GM19240 (cell line): ENCODE data around the gene MAPK8IP3.
"Not testable (repeated sequence)": the region's sequence is repeated elsewhere in the genome, so short reads cannot be mapped to it uniquely, and the experiment has no call there.

Source experiments
- DNase-seq: peaks from one replicate; pipeline ENCODE4 v3.0.0; 2011; ENCODE audit warnings: low spot score; ENCODE audit not compliant: insufficient read length

MAPK8IP3 gene

DNA sequence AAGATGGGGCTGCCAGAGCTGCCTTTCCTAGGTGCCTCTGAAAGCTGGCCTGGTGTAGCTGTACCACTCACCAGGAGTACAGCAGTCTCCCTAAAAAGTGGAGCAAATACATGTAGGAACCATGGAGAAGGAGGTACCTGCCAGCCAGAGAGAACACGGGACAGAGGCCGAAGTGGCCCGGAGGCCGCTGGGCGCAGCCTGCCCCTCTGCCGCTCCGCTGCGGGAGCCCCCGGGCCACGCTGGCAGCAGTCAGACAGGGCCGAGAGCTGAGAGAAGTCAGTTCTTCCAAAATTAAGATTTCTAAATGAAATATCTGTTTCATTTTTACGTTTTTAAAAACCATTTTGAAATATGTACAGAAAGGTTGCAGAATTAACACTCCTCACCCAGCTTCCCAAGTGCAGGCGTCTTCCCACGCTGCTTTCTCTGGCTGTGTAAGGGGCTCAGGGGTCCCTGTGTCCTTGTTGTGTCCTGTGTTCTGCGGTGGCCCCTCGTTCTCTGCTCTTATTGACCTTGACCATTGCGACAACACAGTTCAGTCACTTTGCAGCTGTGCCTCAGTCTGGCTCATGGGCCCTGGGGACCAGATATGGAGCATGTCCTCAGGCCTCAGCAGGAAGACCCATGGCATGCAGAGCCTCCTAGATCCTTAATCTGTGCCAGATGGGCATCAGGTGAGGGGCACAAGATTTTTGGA, 5.0 kb downstream of the MAPK8IP3 start:
- DNase-seq, result no peak

DNA sequence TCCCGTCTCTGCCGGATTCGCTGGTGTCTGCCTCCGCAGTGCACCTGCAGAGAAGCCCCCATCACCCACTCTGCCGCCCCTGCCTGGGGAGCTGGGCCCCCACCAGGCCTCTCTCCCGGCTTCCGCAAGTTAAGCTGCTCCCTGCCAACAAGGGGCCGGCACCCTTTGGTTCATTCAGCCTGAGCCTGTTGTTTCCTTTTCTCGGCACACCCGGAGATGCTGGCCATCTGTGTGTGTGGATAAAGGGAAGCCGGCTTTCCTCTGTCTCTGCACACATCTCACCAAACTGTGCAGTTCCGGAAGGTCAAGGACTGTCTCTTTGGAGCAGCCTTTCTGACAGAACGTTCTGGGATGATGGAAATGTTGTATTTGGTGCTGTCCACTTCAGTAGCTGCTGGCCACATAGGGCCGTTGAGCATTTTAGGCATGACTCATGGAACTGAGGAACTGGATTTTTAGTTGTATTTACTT, 6.8 kb downstream of the MAPK8IP3 start:
- DNase-seq, result no peak

- no peak for DNase-seq
Observed at GRCh38 chr16:1713331-1713730, 7.3 kb downstream of the MAPK8IP3 start.

GRCh38 chr16:1713933-1714332, 7.9 kb downstream of the MAPK8IP3 start:
- no peak for DNase-seq

- DNase-seq, result no peak
Observed at GRCh38 chr16:1715220-1715619, 9.2 kb downstream of the MAPK8IP3 start.

DNA sequence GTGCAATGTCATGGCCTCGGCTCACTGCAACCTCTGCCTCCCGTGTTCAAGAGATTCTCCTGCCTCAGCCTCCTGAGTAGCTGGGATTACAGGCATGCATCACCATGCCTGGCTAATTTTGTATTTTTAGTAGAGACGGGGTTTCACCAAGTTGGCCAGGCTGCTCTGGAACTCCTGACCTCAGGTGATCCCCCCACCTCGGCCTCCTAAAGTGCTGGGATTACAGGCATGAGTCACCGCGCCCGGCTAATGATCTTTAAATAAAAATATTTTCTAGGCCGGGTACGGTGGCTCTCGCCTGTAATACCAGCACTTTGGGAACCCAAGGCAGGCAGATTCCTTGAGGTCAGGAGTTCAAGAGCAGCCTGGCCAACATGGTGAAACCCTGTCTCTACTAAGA, 12.2 kb downstream of the MAPK8IP3 start:
- DNase-seq, result not testable (repeated sequence)

GRCh38 chr16:1719559-1720229, 13.7 kb downstream of the MAPK8IP3 start:
- not testable (repeated sequence) for DNase-seq

- DNase-seq, result no peak
Observed at GRCh38 chr16:1721372-1721771, 15.4 kb downstream of the MAPK8IP3 start.

DNA sequence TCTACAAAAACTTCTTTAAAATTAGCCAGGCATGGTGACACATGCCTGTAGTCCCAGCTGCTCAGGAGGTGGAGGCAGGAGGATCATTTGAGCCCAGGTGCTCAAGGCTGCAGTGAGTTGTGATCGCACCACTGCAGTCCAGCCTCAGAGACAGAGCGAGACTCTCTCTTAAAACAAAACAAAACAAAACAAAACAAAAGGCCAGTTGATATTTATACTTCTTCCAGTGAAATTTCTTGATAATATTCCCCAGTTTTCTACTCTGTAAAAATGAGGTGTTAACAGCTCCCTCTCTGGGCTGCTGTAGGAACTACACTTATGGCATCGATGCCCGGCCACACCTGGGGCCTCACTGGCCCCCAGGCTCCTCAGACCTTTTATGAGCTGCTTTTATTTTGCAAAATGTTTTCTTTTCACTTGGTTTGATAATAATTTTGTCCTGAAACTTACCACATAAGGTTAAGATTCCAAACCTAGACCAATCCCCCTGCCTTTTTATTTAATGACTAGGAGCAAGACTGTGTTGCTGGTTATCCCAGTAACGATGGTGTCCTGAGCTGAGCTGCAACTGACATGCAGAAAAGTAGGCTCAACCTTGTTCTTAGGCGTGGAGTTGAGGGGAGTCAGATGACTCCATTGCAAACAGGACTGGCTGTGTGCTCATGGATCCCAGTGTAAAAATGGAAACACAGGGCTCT, 17.6 kb downstream of the MAPK8IP3 start:
- no peak for DNase-seq

GRCh38 chr16:1724491-1724890, 18.5 kb downstream of the MAPK8IP3 start:
- no peak for DNase-seq

DNA sequence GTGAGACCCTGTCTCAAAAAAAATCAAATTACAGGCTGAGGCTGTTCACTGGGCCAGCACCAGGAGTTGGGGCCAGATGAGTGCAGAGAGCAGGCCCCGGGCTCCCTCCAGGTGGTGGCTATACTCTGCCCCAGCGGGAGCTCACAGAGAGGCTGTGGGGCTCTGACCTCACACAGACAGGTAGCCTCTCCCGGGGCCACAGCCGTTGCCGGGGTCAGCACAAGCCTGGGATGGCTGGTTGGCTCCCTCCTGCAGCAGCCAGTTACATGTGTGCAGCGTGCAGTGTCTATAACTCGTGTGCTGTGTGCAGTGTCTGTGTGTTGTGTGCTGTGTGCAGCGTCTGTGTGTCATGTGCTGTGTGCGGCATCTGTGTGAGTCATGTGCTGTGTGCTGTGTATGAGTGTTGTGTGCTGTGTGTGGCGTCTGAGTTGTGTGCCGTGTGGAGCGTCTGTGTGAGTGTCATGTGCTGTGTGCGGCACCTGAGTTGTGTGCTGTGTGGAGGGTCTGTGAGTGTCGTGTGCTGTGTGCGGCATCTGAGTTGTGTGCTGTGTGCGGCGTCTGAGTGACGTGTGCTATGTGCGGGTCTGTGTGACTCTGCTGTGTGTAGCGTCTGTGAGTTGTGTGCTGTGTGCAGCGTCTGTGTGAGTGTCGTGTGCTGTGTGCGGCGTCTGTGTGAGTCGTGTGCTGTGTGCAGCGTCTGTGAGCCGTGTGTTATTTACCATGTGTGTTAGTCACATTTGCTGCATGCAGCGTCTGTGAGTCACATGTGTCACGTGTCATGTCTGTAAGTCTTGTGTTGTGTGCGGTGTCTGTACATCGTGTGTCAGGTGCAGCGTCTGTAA, 20.9 kb downstream of the MAPK8IP3 start:
- DNase-seq, result no peak

DNA sequence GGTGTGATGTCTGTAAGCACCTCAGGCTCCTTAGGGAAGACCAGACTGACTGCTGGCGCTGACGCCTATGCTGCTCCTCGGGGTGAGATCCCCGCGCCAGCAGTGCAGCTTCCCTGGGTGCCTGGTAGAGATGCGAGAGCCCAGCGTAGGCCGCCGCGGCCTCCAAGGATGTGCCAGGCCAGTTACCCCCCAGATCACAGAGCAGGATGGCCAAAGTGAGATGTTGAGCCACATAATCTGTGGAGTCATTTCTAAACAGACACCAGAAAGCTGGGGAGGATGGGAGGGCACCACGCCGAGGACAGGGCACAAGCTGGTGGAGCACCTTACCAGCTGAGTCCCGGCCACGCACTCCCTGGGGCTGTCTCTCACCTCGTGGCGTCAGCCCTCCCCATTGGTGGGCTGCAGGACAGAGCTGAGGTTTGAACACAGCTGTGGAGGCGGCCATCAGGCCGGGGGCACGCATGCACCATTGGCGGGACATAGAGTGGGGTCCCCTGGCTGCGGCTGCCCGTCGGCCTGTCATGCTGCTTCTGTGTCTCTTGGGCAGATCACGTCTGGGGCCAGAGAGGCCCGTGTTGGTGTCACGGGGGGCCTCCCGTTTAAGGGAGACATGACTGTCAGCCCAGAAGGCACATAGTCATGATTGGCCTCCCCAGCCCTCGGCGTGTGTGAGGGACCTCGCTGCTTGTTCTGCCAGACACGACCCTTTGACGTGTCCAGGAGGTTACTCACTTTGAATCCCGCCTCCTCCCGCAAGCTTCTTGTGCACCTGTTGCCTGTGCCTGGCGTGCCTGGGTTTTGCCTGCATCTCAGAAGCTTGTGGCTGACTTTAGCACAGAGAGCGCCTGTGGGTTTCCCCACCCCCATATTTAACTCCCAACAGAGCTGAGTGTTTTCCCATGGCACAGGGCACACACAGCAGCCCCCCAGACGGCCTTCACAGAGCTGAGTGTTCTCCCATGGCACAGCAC, 21.9 kb downstream of the MAPK8IP3 start:
- DNase-seq, result no peak

DNA sequence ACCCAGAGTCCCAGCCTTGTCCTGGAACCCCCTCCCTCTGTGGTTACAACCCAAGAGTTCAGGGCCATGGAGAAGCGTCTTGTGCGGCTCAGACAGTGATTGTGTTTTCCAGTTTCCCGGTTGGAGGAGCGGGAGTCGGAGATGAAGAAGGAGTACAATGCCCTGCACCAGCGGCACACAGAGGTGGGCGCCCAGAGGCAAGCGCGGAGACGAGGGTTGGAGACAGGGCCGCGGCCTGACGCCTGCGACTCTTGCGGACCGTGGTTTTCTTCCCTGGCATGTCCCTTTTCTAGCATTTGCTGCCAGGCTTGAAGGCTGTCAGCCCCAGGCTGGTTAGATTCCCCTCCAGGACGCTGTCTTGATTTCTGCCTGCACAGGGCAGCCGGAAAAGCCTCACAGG, 23.0 kb downstream of the MAPK8IP3 start:
- no peak for DNase-seq

DNA sequence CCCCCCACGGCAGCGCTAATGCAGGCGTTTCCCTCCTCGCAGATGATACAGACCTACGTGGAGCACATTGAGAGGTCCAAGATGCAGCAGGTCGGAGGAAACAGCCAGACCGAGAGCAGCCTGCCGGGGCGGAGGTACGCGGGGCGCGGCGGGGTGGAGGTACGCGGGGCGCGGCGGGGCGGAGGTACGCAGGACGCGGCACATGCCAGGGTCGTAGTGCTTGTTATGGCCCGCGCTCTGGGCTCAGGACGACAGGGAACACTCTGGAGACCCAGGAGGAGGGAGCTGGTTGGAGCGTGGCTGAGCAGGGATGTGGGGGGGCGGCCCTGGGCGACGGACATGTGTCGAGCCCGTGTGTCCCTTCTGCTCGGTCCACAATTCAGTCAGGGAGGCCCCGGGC, 23.4 kb downstream of the MAPK8IP3 start:
- no peak for DNase-seq

GRCh38 chr16:1731073-1731472, 25.1 kb downstream of the MAPK8IP3 start:
- DNase-seq, result no peak

DNA sequence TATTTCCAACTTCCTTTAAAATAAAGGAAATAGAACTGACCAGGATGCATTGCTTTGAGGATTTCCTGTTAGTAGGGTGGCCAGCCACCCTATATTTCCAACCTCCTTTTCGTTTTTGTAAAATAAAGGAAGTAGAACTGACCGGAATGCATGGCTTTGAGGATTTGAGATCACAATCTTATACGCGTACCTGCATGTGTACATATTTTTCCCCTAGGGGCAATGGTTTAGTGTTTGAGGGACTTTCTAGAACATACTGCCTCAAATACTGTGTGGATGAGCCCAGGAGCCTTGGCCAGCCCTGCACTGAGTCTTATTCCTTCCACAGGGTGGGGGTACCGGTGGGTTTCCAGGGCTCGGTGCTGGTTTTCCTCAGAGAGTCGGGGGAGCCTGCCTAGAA, 25.6 kb downstream of the MAPK8IP3 start:
- no peak for DNase-seq

DNA sequence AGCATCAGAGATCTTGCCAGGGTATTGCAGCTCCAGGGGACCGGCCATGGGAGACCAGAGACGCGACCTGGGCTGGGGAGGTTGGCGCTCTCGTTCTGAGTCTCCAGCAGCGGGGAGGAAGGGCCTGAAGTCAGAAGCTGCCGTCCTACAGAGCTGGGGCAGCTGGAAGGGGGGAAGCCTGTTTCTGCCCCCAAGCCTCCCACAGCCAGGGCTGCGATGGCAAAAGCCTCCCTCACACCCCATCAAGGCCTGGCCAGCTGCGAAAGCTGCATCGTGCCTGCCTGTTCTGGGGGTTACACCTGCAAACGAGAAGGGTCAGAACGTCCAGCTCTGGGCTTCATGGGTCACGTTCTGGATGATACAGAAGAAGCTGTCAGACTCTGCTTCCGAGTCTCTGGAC, 26.1 kb downstream of the MAPK8IP3 start:
- DNase-seq, result no peak

DNA sequence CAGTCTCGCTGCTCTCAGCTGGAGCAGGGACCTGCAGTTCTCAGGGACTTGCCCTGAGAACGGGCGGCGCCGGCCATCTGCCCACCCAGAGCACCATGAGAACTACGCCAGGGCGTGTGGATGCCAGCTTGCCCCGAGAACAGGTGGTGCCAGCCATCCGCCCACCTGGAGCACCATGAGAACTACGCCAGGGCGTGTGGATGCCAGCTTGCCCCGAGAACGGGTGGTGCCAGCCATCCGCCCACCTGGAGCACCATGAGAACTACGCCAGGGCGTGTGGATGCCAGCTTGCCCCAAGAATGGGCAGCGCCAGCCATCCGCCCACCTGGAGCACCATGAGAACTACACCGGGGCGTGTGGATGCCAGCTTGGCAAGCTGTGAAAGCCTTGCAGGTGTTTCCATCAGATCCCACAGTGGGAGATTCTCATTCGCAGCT, 26.6 kb downstream of the MAPK8IP3 start:
- not testable (repeated sequence) for DNase-seq

- DNase-seq, result no peak
Observed at GRCh38 chr16:1734123-1734522, 28.1 kb downstream of the MAPK8IP3 start.

DNA sequence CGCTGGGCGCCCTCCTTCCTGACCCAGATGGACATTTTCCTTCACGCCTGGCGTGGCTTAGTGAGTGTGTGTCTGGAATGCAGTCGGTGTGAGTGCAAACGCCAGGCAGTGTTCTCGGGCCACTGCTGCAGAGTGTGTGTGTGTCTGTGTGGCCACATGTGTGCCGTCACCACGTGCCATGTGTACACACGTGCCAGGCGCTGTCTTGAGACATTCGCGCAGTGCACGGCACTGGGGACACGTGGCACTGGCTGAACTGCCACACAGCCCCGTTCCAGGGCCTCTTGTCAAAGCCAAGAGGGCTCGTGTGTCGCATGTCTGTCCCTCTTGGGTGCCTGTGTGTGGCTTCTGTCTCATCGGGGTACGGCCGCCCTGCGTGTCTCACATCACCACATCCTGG, 28.8 kb downstream of the MAPK8IP3 start:
- no peak for DNase-seq
